Stomach (tissue), 4 donors: ENCODE measurements around the gene SMIM21.

Experiments used
- POLR2A ChIP-seq, 4 donors: fragments of 450-650 bp; IDR thresholded peaks; one replicate each; pipeline ENCODE4 v1.6.1; 2016; ENCODE audit warnings: antibody characterized with exemption in 4 of 4, control low read depth in 2 of 4, mild to moderate bottlenecking in 1 of 4, moderate library complexity in 1 of 4
- POLR2AphosphoS5 ChIP-seq, 3 donors: sonication (generic); formaldehyde crosslinking; IDR thresholded peaks; one replicate each; pipeline ENCODE4 v1.6.1; 2016; ENCODE audit warnings: antibody characterized with exemption in 3 of 3

DNA sequence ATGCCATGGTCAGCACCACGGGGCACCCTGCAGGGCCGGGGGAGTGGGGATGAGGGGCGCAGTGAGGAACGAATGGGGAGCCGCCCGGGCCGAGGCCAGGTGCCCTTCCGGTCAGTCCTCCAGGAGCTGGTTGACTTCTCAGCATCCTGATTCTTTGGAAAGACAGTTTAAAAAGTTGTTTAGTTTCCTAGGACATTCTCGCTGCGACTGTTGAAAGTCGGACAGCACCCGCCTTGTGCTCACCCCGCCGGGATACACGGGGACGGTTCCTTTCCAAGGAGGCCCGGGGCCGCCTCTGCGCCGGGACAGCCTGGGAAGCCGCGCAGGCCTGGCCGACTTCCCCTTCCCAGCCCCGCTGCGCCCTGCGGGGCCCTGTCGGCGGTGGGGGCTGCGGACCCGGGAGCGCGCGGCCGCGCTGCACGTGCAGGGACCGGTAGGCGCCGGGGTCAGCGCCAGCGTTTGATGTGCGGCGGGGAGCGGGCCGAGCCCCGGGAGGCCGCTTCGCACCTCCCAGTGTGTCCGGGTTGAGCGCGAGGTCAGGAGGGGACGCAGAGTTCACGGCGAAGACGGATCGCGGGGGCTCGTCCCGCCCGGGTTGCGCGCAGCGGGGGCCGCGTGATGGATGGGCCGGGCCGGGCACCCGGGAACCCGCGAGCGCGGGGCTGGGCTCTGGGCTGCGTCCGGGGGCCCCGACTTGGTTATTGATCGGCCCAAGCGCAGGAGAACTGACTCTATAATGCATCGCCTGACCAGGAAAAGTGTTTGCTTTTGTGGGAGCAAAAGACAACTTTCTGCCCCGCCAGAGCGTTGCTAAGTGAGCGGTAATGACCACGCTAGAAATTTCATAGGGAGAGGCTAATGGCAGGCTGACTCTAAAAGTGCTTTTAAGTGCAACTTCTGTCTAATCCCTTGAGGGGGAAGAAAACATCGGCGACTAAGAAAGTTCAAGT lies 28.0 kb upstream of the SMIM21 start:
- TF ChIP-seq POLR2AphosphoS5 (IDR thresholded peaks at IDR 0.05) (no peak), POLR2A (IDR thresholded peaks at IDR 0.05) (no peak)
